MM.1S (cell line): ENCODE results near the gene RNLS.

Experiments used
- DNase-seq: peaks from one replicate; pipeline ENCODE4 v3.0.0-alpha.2; 2015
- H2AFZ ChIP-seq: fragments of 300-600 bp; sonication (generic); 2 replicates; pipeline ENCODE4 v1.6.0; 2016; ENCODE audit warnings: antibody characterized with exemption, low read length
- H3F3A ChIP-seq: fragments of 300-600 bp; sonication (generic); 2 replicates; pipeline ENCODE4 v1.6.1; 2016; ENCODE audit warnings: mild to moderate bottlenecking, antibody characterized with exemption, low read length, moderate library complexity, mixed read lengths; ENCODE audit not compliant: insufficient read depth
- H3K27ac ChIP-seq: fragments of 300-600 bp; sonication (generic); 2 replicates; pipeline ENCODE4 v1.5.1; 2016; ENCODE audit warnings: mild to moderate bottlenecking, low read length
- H3K27me3 ChIP-seq: fragments of 300-600 bp; sonication (generic); replicated peaks from 2 replicates; pipeline ENCODE4 v1.6.0; 2016; ENCODE audit warnings: low read length; ENCODE audit not compliant: insufficient read depth
- H3K36me3 ChIP-seq: fragments of 300-600 bp; sonication (generic); replicated peaks from 2 replicates; pipeline ENCODE4 v1.6.1; 2016; ENCODE audit warnings: mild to moderate bottlenecking, low read length, mixed read lengths; ENCODE audit not compliant: insufficient read depth
- H3K4me1 ChIP-seq: fragments of 300-600 bp; sonication (generic); 2 replicates; pipeline ENCODE4 v1.6.1; 2016; ENCODE audit warnings: low read length, mixed read lengths
- H3K4me2 ChIP-seq: fragments of 300-600 bp; sonication (generic); 2 replicates; pipeline ENCODE4 v1.6.0; 2016; ENCODE audit warnings: low read depth, low read length
- H3K4me3 ChIP-seq: fragments of 300-600 bp; sonication (generic); 2 replicates; pipeline ENCODE4 v1.5.1; 2016; ENCODE audit warnings: low read length, mixed read lengths
- H3K79me2 ChIP-seq: fragments of 300-600 bp; sonication (generic); 2 replicates; pipeline ENCODE4 v1.6.1; 2016; ENCODE audit warnings: mixed run types, low read length, mixed read lengths
- H3K9ac ChIP-seq: fragments of 300-600 bp; sonication (generic); 2 replicates; pipeline ENCODE4 v1.6.1; 2016; ENCODE audit warnings: low read length, mixed read lengths
- H3K9me2 ChIP-seq: fragments of 300-600 bp; sonication (generic); replicated peaks from 2 replicates; pipeline ENCODE4 v1.6.1; 2016; ENCODE audit warnings: mild to moderate bottlenecking, low read length, mixed read lengths; ENCODE audit not compliant: insufficient read depth
- H3K9me3 ChIP-seq: fragments of 300-600 bp; sonication (generic); replicated peaks from 2 replicates; pipeline ENCODE4 v1.6.1; 2016; ENCODE audit warnings: mild to moderate bottlenecking, low read length, mixed read lengths; ENCODE audit not compliant: insufficient read depth
- H4K20me1 ChIP-seq: fragments of 300-600 bp; sonication (generic); 2 replicates; pipeline ENCODE4 v1.6.1; 2016; ENCODE audit warnings: mild to moderate bottlenecking, low read length, moderate library complexity, mixed read lengths; ENCODE audit not compliant: insufficient read depth
- CTCF ChIP-seq: fragments of 300-600 bp; sonication (generic); IDR thresholded peaks from 2 replicates; pipeline ENCODE4 v1.5.1; 2016; ENCODE audit warnings: antibody characterized with exemption, low read length, mixed read lengths
- EZH2 ChIP-seq: fragments of 300-600 bp; sonication (generic); optimal IDR thresholded peaks from 2 replicates; pipeline ENCODE3; 2017; ENCODE audit warnings: low read depth, mild to moderate bottlenecking, antibody characterized with exemption, low read length, mixed read lengths
- EZH2phosphoT487 ChIP-seq: fragments of 300-600 bp; sonication (generic); IDR thresholded peaks from 2 replicates; pipeline ENCODE4 v1.6.1; 2018; ENCODE audit warnings: antibody characterized with exemption, low read length

Gene RNLS

GRCh38 chr10:88253128-88253527 lies 330.0 kb downstream of the RNLS start:
- no peak for TF ChIP-seq EZH2
- Histone ChIP-seq H3F3A (no peaks in the 10 kb centered on the region), H3K4me2 (no peak overlapping the region), H3K27ac (no peak overlapping the region), H3K36me3 (no peaks in the 10 kb centered on the region), H3K4me3 (no peak overlapping the region), H3K9me3 (no peaks in the 10 kb centered on the region), H3K27me3 (no peaks in the 10 kb centered on the region), H3K9me2 (no peaks in the 10 kb centered on the region), H3K9ac (no peak overlapping the region), H3K79me2 (no peaks in the 10 kb centered on the region), H4K20me1 (no peaks in the 10 kb centered on the region), H3K4me1 (0 out of 2 replicates have a peak, but pooled peaks cover 4% of the 10 kb centered on the region), H2AFZ (no peak overlapping the region)
- DNase-seq, result no peak

GRCh38 chr10:88249450-88249849 lies 333.7 kb downstream of the RNLS start:
- H3K27ac ChIP-seq, result no peak overlapping the region
- H3F3A ChIP-seq, result no peaks in the 10 kb centered on the region
- no peak overlapping the region for H3K9ac ChIP-seq
- no peaks in the 10 kb centered on the region for H3K36me3 ChIP-seq
- no peaks in the 10 kb centered on the region for H3K79me2 ChIP-seq
- no peak overlapping the region for H2AFZ ChIP-seq
- no peak for DNase-seq
- no peaks in the 10 kb centered on the region for H3K27me3 ChIP-seq
- H3K4me3 ChIP-seq, result no peak overlapping the region
- H3K9me3 ChIP-seq, result no peaks in the 10 kb centered on the region
- no peaks in the 10 kb centered on the region for H4K20me1 ChIP-seq
- no peak overlapping the region for H3K4me2 ChIP-seq
- no peaks in the 10 kb centered on the region for H3K9me2 ChIP-seq
- H3K4me1 ChIP-seq, result peaks cover 13% of the 10 kb centered on the region
- TF ChIP-seq EZH2phosphoT487, result no peak
- no peak for TF ChIP-seq CTCF
- TF ChIP-seq EZH2, result no peak

GRCh38 chr10:88246675-88247074 lies 336.4 kb downstream of the RNLS start:
- H4K20me1 ChIP-seq, result no peaks in the 10 kb centered on the region
- peaks cover 14% of the 10 kb centered on the region for H3K4me1 ChIP-seq
- H3K27me3 ChIP-seq, result no peaks in the 10 kb centered on the region
- no peaks in the 10 kb centered on the region for H3K36me3 ChIP-seq
- H3K27ac ChIP-seq, result no peak overlapping the region
- no peak overlapping the region for H2AFZ ChIP-seq
- H3K79me2 ChIP-seq, result no peaks in the 10 kb centered on the region
- no peaks in the 10 kb centered on the region for H3K9me3 ChIP-seq
- no peak overlapping the region for H3K4me2 ChIP-seq
- H3K9ac ChIP-seq, result no peak overlapping the region
- H3K9me2 ChIP-seq, result no peaks in the 10 kb centered on the region
- TF ChIP-seq CTCF, result no peak
- no peak for TF ChIP-seq EZH2
- no peak for TF ChIP-seq EZH2phosphoT487
- DNase-seq, result no peak
- no peak overlapping the region for H3K4me3 ChIP-seq
- no peaks in the 10 kb centered on the region for H3F3A ChIP-seq

GRCh38 chr10:88245974-88246511 lies 337.1 kb downstream of the RNLS start:
- no peaks in the 10 kb centered on the region for H3K9me3 ChIP-seq
- no peaks in the 10 kb centered on the region for H3K79me2 ChIP-seq
- peaks cover 14% of the 10 kb centered on the region for H3K4me1 ChIP-seq
- no peak for DNase-seq
- no peak overlapping the region for H2AFZ ChIP-seq
- no peaks in the 10 kb centered on the region for H3K27me3 ChIP-seq
- H4K20me1 ChIP-seq, result no peaks in the 10 kb centered on the region
- H3K36me3 ChIP-seq, result no peaks in the 10 kb centered on the region
- H3F3A ChIP-seq, result no peaks in the 10 kb centered on the region
- H3K9me2 ChIP-seq, result no peaks in the 10 kb centered on the region
- no peak overlapping the region for H3K9ac ChIP-seq
- H3K4me2 ChIP-seq, result no peak overlapping the region
- no peak overlapping the region for H3K27ac ChIP-seq
- H3K4me3 ChIP-seq, result no peak overlapping the region
- TF ChIP-seq EZH2phosphoT487, result no peak
- no peak for TF ChIP-seq EZH2
- no peak for TF ChIP-seq CTCF
